MM.1S (cell line): ENCODE data around the gene PXYLP1.

Experiments used
- DNase-seq: peaks from one replicate; pipeline ENCODE4 v3.0.0-alpha.2; 2015
- H2AFZ ChIP-seq: fragments of 300-600 bp; sonication (generic); 2 replicates; pipeline ENCODE4 v1.6.0; 2016; ENCODE audit warnings: antibody characterized with exemption, low read length
- H3F3A ChIP-seq: fragments of 300-600 bp; sonication (generic); 2 replicates; pipeline ENCODE4 v1.6.1; 2016; ENCODE audit warnings: mild to moderate bottlenecking, antibody characterized with exemption, low read length, moderate library complexity, mixed read lengths; ENCODE audit not compliant: insufficient read depth
- H3K27ac ChIP-seq: fragments of 300-600 bp; sonication (generic); 2 replicates; pipeline ENCODE4 v1.5.1; 2016; ENCODE audit warnings: mild to moderate bottlenecking, low read length
- H3K27me3 ChIP-seq: fragments of 300-600 bp; sonication (generic); replicated peaks from 2 replicates; pipeline ENCODE4 v1.6.0; 2016; ENCODE audit warnings: low read length; ENCODE audit not compliant: insufficient read depth
- H3K36me3 ChIP-seq: fragments of 300-600 bp; sonication (generic); replicated peaks from 2 replicates; pipeline ENCODE4 v1.6.1; 2016; ENCODE audit warnings: mild to moderate bottlenecking, low read length, mixed read lengths; ENCODE audit not compliant: insufficient read depth
- H3K4me1 ChIP-seq: fragments of 300-600 bp; sonication (generic); 2 replicates; pipeline ENCODE4 v1.6.1; 2016; ENCODE audit warnings: low read length, mixed read lengths
- H3K4me2 ChIP-seq: fragments of 300-600 bp; sonication (generic); 2 replicates; pipeline ENCODE4 v1.6.0; 2016; ENCODE audit warnings: low read depth, low read length
- H3K4me3 ChIP-seq: fragments of 300-600 bp; sonication (generic); 2 replicates; pipeline ENCODE4 v1.5.1; 2016; ENCODE audit warnings: low read length, mixed read lengths
- H3K79me2 ChIP-seq: fragments of 300-600 bp; sonication (generic); 2 replicates; pipeline ENCODE4 v1.6.1; 2016; ENCODE audit warnings: mixed run types, low read length, mixed read lengths
- H3K9ac ChIP-seq: fragments of 300-600 bp; sonication (generic); 2 replicates; pipeline ENCODE4 v1.6.1; 2016; ENCODE audit warnings: low read length, mixed read lengths
- H3K9me2 ChIP-seq: fragments of 300-600 bp; sonication (generic); replicated peaks from 2 replicates; pipeline ENCODE4 v1.6.1; 2016; ENCODE audit warnings: mild to moderate bottlenecking, low read length, mixed read lengths; ENCODE audit not compliant: insufficient read depth
- H3K9me3 ChIP-seq: fragments of 300-600 bp; sonication (generic); replicated peaks from 2 replicates; pipeline ENCODE4 v1.6.1; 2016; ENCODE audit warnings: mild to moderate bottlenecking, low read length, mixed read lengths; ENCODE audit not compliant: insufficient read depth
- H4K20me1 ChIP-seq: fragments of 300-600 bp; sonication (generic); 2 replicates; pipeline ENCODE4 v1.6.1; 2016; ENCODE audit warnings: mild to moderate bottlenecking, low read length, moderate library complexity, mixed read lengths; ENCODE audit not compliant: insufficient read depth
- CTCF ChIP-seq: fragments of 300-600 bp; sonication (generic); IDR thresholded peaks from 2 replicates; pipeline ENCODE4 v1.5.1; 2016; ENCODE audit warnings: antibody characterized with exemption, low read length, mixed read lengths
- EZH2 ChIP-seq: fragments of 300-600 bp; sonication (generic); optimal IDR thresholded peaks from 2 replicates; pipeline ENCODE3; 2017; ENCODE audit warnings: low read depth, mild to moderate bottlenecking, antibody characterized with exemption, low read length, mixed read lengths
- EZH2phosphoT487 ChIP-seq: fragments of 300-600 bp; sonication (generic); IDR thresholded peaks from 2 replicates; pipeline ENCODE4 v1.6.1; 2018; ENCODE audit warnings: antibody characterized with exemption, low read length

Gene PXYLP1

GRCh38 chr3:141257961-141258360, 26.3 kb downstream of the PXYLP1 start:
- H3K27me3 ChIP-seq: no peaks in the 10 kb centered on the region
- no peak for DNase-seq
- H3K4me1 ChIP-seq: no peaks in the 10 kb centered on the region
- H3F3A ChIP-seq: no peaks in the 10 kb centered on the region
- no peaks in the 10 kb centered on the region for H3K79me2 ChIP-seq
- no peaks in the 10 kb centered on the region for H3K9me2 ChIP-seq
- H3K4me2 ChIP-seq: no peak overlapping the region
- no peaks in the 10 kb centered on the region for H3K36me3 ChIP-seq
- H3K9ac ChIP-seq: no peak overlapping the region
- H3K4me3 ChIP-seq: no peak overlapping the region
- H4K20me1 ChIP-seq: no peaks in the 10 kb centered on the region
- no peak for TF ChIP-seq CTCF
- no peak for TF ChIP-seq EZH2
- no peak for TF ChIP-seq EZH2phosphoT487
- H3K27ac ChIP-seq: no peak overlapping the region
- H2AFZ ChIP-seq: no peak overlapping the region
- H3K9me3 ChIP-seq: no peaks in the 10 kb centered on the region

DNA sequence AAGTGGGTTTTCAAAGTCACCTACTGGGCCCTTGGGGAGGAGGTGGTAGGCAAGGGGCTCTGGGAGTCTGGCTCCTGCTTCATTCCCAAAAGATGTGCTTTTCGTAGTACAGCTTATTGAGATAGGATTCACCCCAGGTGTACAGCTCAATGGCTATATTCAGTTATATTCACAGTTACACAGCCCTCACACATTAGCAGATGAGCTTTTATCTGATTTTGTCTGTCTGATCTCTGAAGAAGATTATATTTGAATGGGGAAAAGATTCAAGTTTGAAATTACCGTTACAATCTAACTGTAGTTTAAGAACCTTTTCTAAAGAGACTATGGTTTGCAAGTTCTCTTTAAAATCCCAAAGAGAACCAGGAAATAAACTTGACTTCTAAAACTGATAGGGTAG, 27.3 kb downstream of the PXYLP1 start:
- Histone ChIP-seq H3K4me2 (no peak overlapping the region), H3K4me1 (no peaks in the 10 kb centered on the region), H3K4me3 (no peak overlapping the region), H3K9me3 (no peaks in the 10 kb centered on the region), H3K27ac (no peak overlapping the region), H3K9ac (no peak overlapping the region), H4K20me1 (no peaks in the 10 kb centered on the region), H3K9me2 (no peaks in the 10 kb centered on the region), H2AFZ (no peak overlapping the region), H3K36me3 (no peaks in the 10 kb centered on the region), H3F3A (no peaks in the 10 kb centered on the region), H3K27me3 (no peaks in the 10 kb centered on the region), H3K79me2 (no peaks in the 10 kb centered on the region)
- TF ChIP-seq EZH2 (no peak), EZH2phosphoT487 (no peak), CTCF (no peak)
- DNase-seq: no peak

- Histone ChIP-seq H3K9ac (no peak overlapping the region), H3K27me3 (no peaks in the 10 kb centered on the region), H3K4me1 (no peaks in the 10 kb centered on the region), H3K4me2 (no peak overlapping the region), H2AFZ (no peak overlapping the region), H3K4me3 (no peak overlapping the region), H3F3A (no peaks in the 10 kb centered on the region), H4K20me1 (no peaks in the 10 kb centered on the region), H3K27ac (no peak overlapping the region), H3K9me2 (no peaks in the 10 kb centered on the region), H3K79me2 (no peaks in the 10 kb centered on the region), H3K36me3 (no peaks in the 10 kb centered on the region), H3K9me3 (no peaks in the 10 kb centered on the region)
- DNase-seq: no peak
- no peak for TF ChIP-seq EZH2phosphoT487
- no peak for TF ChIP-seq EZH2
- no peak for TF ChIP-seq CTCF
Observed at GRCh38 chr3:141259821-141260629, 28.4 kb downstream of the PXYLP1 start.
